Peyer's patch (tissue), 4 donors: ENCODE measurements around the gene DSG3. TPM values are rescaled to one million over a fixed set of nuclear protein-coding genes. Genes with fewer than 3 reads are reported as not detected.
A peak's percentile ranks its signal among the peaks of the same experiment; 100 is the strongest.

Experiments used
- DNase-seq, 3 donors: peaks; one replicate each; pipeline ENCODE4 v3.0.0-alpha.2; 2017 to 2019
- H3K27ac ChIP-seq, 4 donors: fragments of 200-600 bp; sonication (generic); one replicate each; pipeline ENCODE4 v1.5.1; 2016 to 2019
- H3K27me3 ChIP-seq, 2 donors: fragments of 200-600 bp; sonication (generic); one replicate each; pipeline ENCODE4 v1.5.1; 2019
- H3K36me3 ChIP-seq, 3 donors: fragments of 200-600 bp; sonication (generic); one replicate each; pipeline ENCODE4 v1.5.1; 2016 to 2019
- H3K4me1 ChIP-seq, 4 donors: fragments of 200-600 bp; sonication (generic); one replicate each; pipeline ENCODE4 v1.5.1; 2016 to 2019
- H3K4me3 ChIP-seq, 4 donors: fragments of 200-600 bp; sonication (generic); 1 replicate in 3 of 4; 2 replicates in 1 of 4; pipeline ENCODE4 v1.5.1; 2016 to 2019; ENCODE audit warnings: mild to moderate bottlenecking in 1 of 4
- H3K9me3 ChIP-seq, 4 donors: fragments of 200-600 bp; sonication (generic); one replicate each; pipeline ENCODE4 v1.5.1; 2016 to 2019; ENCODE audit warnings: mild to moderate bottlenecking in 1 of 4
- POLR2A ChIP-seq, 2 donors: fragments of 450-650 bp; IDR thresholded peaks; one replicate each; pipeline ENCODE4 v1.5.1; 2017; ENCODE audit warnings: antibody characterized with exemption in 2 of 2, mild to moderate bottlenecking in 2 of 2, moderate library complexity in 2 of 2
- total RNA-seq, 4 donors: library from RNA; depleted of rRNA; stranded (reverse); fragments of >200 nt; gene quantifications; one replicate each; pipeline ENCODE4 v1.1.0, GENCODE V29; 2016
- TF ChIP-seq, protein P1 (sequence below), 6 experiments: fragments of 450-650 bp in 4 of 6; fragments of 200-600 bp in 2 of 6; sonication (generic) in 1 of 6; IDR thresholded peaks; one replicate each; pipeline ENCODE4 v1.5.1; 2017 to 2019; ENCODE audit warnings: antibody characterized with exemption in 6 of 6, mild to moderate bottlenecking in 3 of 6, moderate library complexity in 1 of 6

Gene DSG3
- total RNA-seq, 4 donors from 2014 or later, result 3.7 to 11.4 (median 11.0) TPM; not detected in 1

DNA sequence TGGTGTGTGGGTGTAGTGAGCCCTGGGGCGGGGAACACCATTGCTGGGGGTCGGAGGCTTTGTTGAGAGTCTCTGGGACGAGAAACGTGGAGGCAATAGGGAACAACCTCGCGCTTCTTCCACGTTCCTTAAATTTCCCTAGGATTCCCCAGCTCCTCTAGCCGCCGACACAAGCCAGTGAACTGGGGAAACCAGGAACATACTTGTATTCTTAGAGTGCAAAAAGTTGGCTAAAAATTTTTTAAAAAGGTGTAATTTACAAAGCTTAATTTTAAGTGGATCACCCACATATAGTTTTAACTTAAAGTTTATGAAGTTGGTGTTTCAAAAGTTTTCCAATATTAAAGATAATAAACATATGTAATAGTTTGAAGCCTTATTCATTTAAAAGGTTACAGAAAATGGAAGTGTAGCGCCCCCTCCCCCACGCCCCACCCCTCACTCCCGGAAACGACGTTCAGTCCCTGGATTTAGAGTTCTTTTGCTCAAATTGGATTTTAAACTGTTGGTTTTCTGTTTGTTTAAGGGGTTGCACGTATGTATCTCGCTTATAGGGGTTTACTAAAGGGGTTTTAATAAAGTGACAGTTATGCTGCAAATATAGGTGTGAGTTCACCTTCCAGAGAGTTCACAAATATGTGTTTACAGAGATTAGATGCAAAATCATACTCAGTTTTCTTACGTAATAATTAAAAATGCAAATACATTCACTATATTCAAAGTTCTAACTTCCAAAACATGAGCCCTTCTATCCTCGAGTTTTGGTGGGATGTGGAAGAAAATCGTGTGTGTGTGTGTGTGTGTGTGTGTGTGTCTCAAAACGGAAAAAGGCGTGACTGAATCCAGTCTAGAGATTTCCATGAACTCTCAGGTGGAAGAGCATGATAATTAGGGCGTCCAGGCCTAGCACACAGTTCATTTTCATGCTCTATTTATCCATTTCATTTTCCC lies 51.3 kb downstream of the DSG3 start:
- peak in 1 of 3 donors; percentile 58 for DNase-seq
- Histone ChIP-seq H3K4me3 (peak overlapping the region; percentile 41 to 79 (median 52)), H3K27ac (peak overlapping the region in 3 of 4 donors; percentile 86 to 94 (median 88)), H3K4me1 (peaks cover 0 to 8% (median 0%) of the 10 kb centered on the region in 4 donors), H3K27me3 (no peaks in the 10 kb centered on the region), H3K36me3 (no peaks in the 10 kb centered on the region), H3K9me3 (no peaks in the 10 kb centered on the region)
- TF ChIP-seq, protein P1, sequence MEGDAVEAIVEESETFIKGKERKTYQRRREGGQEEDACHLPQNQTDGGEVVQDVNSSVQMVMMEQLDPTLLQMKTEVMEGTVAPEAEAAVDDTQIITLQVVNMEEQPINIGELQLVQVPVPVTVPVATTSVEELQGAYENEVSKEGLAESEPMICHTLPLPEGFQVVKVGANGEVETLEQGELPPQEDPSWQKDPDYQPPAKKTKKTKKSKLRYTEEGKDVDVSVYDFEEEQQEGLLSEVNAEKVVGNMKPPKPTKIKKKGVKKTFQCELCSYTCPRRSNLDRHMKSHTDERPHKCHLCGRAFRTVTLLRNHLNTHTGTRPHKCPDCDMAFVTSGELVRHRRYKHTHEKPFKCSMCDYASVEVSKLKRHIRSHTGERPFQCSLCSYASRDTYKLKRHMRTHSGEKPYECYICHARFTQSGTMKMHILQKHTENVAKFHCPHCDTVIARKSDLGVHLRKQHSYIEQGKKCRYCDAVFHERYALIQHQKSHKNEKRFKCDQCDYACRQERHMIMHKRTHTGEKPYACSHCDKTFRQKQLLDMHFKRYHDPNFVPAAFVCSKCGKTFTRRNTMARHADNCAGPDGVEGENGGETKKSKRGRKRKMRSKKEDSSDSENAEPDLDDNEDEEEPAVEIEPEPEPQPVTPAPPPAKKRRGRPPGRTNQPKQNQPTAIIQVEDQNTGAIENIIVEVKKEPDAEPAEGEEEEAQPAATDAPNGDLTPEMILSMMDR (IDR thresholded peaks at IDR 0.05), result no peak
- no peak for TF ChIP-seq POLR2A (IDR thresholded peaks at IDR 0.05)

DNA sequence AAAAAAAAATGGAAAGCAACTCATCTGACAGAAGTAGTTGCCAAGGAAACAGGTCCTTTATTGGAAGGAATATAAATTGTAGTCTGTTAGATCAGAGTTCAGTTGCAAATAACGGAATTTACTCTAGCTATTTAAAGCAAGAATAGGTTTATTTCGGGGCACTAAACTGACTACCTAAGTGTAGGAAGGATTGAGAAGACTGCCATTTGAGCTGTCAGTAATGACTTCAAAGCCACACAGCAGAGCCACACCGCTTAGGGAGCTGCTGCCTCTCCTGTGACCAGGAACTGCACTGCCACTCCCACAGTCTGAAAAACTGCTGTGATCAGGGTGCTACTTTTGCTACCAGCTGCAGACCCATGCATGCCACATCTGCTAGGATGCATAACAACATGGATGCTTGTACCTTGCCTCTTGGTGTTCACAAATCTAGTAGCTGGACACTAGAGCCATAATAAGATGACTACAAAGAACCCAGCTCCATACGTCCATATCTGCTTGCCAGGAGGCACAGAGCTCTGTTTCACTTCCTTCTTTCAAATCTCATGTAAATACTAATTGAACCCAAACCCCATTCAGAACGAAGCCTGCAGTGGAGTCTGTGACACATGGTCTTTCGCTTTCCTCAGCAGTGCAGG lies 52.6 kb downstream of the DSG3 start:
- no peak for TF ChIP-seq POLR2A (IDR thresholded peaks at IDR 0.05)
- TF ChIP-seq, protein P1 (IDR thresholded peaks at IDR 0.05), result no peak
- DNase-seq, result peak in 1 of 3 donors; percentile 53
- Histone ChIP-seq H3K36me3 (no peaks in the 10 kb centered on the region), H3K4me3 (peak overlapping the region in 2 of 4 donors; percentile 5 to 13), H3K27me3 (no peaks in the 10 kb centered on the region), H3K27ac (no peak overlapping the region), H3K4me1 (peaks cover 0 to 16% (median 0%) of the 10 kb centered on the region in 4 donors), H3K9me3 (no peaks in the 10 kb centered on the region)

DNA sequence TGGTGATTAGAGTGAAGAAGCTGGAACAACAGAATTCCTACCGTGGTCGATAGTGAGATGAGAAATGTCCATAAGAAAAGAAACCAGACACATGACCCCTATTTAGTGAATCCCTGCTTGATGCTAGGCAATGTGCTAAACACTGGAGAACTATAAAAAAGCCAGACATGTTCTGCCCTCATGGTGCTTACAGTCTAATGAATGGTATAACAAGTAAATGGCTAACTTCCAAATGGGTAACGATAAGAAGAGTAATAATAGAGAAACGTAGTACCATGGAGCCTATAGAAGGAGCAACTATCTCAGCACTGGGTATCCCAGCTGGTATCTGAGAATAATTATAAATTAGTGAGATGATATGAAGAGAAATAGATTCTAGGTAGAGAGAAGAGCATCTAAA lies 55.5 kb downstream of the DSG3 start:
- no peak for DNase-seq
- Histone ChIP-seq H3K27ac (no peak overlapping the region), H3K4me3 (no peak overlapping the region), H3K27me3 (no peaks in the 10 kb centered on the region), H3K4me1 (peaks cover 0 to 24% (median 3%) of the 10 kb centered on the region in 4 donors), H3K9me3 (no peaks in the 10 kb centered on the region), H3K36me3 (no peaks in the 10 kb centered on the region)
- TF ChIP-seq POLR2A (IDR thresholded peaks at IDR 0.05), result no peak
- TF ChIP-seq, protein P1 (IDR thresholded peaks at IDR 0.05), result no peak

DNA sequence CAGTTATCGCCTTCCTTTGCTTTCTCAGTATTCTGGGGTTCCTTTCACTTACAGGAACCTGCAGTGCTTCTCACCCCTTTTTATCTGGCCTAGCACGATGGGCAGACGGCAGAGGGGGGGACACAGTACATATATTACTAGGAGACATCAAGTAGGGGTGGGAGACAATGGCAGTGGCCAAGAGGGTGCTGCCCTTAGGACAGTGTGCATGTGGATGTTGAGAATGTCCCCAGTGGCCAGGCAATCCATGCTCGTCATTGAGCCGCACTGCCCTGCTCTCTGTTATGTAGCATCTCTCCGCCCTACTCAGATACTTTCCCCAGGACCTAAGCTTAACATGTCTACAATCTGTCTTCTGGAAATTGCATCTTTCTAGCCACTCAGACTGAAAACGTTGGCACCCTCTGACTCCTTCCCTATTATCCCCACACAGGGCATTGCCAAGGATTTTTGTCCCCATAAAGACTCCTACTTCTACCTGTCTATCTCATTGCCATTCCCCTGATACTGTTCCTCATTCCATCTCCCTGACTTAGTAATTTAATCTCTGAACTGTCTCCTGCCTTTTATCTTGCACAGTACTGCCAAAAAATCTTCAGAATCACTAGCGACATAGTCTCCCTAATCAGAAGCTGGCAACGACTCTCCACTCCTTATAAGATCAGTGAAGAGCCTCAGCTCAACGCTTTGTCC lies 57.1 kb downstream of the DSG3 start:
- TF ChIP-seq, protein P1 (IDR thresholded peaks at IDR 0.05), result no peak
- TF ChIP-seq POLR2A (IDR thresholded peaks at IDR 0.05), result no peak
- peaks cover 0 to 24% (median 3%) of the 10 kb centered on the region in 4 donors for H3K4me1 ChIP-seq
- no peaks in the 10 kb centered on the region for H3K36me3 ChIP-seq
- no peak overlapping the region for H3K4me3 ChIP-seq
- no peak for DNase-seq
- peak overlapping the region in 2 of 4 donors; percentile 39 to 63 for H3K27ac ChIP-seq
- no peaks in the 10 kb centered on the region for H3K9me3 ChIP-seq
- H3K27me3 ChIP-seq, result no peaks in the 10 kb centered on the region

DNA sequence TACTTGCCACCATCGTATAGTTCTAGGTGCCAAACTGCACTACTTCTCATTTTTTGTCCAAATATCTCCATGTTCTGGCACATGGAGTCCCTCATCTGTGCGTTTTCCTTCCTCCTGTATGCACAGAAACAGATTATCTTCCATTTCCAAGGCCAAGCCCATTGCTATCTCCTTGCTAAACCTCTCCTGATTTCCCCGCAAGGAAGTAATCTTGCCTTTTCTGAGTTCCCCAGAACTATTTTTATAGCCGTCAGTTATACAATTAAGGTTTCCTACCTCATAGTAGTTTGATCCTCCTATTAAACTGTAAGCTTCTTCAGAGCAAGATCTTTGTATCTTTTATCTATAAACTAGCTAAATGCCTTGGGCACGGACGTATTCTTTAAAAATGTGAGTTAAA lies 57.6 kb downstream of the DSG3 start:
- no peak overlapping the region for H3K4me3 ChIP-seq
- H3K36me3 ChIP-seq, result no peaks in the 10 kb centered on the region
- no peak for TF ChIP-seq POLR2A (IDR thresholded peaks at IDR 0.05)
- TF ChIP-seq, protein P1 (IDR thresholded peaks at IDR 0.05), result no peak
- no peaks in the 10 kb centered on the region for H3K9me3 ChIP-seq
- H3K27me3 ChIP-seq, result no peaks in the 10 kb centered on the region
- DNase-seq, result no peak
- H3K4me1 ChIP-seq, result peaks cover 0 to 23% (median 3%) of the 10 kb centered on the region in 4 donors
- H3K27ac ChIP-seq, result peak overlapping the region in 2 of 4 donors; percentile 39 to 63
